Prostate gland (tissue), 2 donors: ENCODE data around the gene RAB29.

Experiments
- POLR2A ChIP-seq: fragments of 450-650 bp; IDR thresholded peaks from one replicate; pipeline ENCODE4 v1.6.1; 2016; ENCODE audit warnings: antibody characterized with exemption, mild to moderate bottlenecking
- TF ChIP-seq, protein P1 (sequence below), 4 experiments: fragments of 200-600 bp in 2 of 4; fragments of 450-650 bp in 2 of 4; sonication (generic) in 2 of 4; IDR thresholded peaks; 1 replicate in 3 of 4; 2 replicates in 1 of 4; pipeline ENCODE4 v1.5.1; 2016 to 2019; ENCODE audit warnings: antibody characterized with exemption in 4 of 4, mild to moderate bottlenecking in 2 of 4, moderate library complexity in 2 of 4

DNA sequence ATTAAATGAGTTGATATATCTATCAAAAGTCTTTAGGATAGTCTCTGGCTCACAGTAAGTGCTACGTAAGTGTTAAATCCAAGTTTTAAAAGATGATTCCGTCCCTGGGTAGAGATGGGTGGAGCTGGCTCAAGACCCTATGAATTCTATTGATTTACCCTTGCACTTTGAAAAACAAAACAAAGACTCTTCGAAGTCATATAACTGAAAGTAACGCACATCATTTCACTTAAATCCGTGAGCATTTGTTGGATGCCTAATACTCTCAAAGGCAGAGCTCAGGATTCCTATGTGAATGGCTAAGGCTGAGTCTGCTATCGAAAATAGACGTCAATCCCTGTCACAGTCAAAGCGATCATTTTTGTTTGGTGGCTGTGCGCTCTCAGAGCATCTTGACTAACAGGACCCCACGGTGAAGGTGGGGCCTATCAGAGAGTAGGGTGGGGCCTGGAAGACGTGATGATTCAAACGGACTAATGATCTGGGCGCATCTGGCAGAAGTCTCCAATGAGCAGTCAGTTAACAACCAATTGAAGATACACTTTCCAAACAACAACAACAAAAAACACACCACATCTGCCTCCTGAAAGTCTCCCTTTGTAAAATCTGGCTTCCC is 24.1 kb downstream of the RAB29 start:
- TF ChIP-seq, protein P1, sequence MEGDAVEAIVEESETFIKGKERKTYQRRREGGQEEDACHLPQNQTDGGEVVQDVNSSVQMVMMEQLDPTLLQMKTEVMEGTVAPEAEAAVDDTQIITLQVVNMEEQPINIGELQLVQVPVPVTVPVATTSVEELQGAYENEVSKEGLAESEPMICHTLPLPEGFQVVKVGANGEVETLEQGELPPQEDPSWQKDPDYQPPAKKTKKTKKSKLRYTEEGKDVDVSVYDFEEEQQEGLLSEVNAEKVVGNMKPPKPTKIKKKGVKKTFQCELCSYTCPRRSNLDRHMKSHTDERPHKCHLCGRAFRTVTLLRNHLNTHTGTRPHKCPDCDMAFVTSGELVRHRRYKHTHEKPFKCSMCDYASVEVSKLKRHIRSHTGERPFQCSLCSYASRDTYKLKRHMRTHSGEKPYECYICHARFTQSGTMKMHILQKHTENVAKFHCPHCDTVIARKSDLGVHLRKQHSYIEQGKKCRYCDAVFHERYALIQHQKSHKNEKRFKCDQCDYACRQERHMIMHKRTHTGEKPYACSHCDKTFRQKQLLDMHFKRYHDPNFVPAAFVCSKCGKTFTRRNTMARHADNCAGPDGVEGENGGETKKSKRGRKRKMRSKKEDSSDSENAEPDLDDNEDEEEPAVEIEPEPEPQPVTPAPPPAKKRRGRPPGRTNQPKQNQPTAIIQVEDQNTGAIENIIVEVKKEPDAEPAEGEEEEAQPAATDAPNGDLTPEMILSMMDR (IDR thresholded peaks at IDR 0.05) = no peak
- TF ChIP-seq POLR2A = no peak
